HepG2 (cell line): ENCODE data around the gene NAP1L4. TPM values are rescaled to one million over a fixed set of nuclear protein-coding genes. Genes with fewer than 3 reads are reported as not detected.

Experiments used
- CBX5 ChIP-seq: sonication (generic); formaldehyde crosslinking; IDR thresholded peaks from 2 replicates; pipeline ENCODE4 v1.4.0; 2020; ENCODE audit warnings: missing genetic modification reagents, borderline replicate concordance
- CTCF ChIP-seq: sonication (generic); formaldehyde crosslinking; IDR thresholded peaks from 2 replicates; pipeline ENCODE4 v1.5.0; 2020; ENCODE audit warnings: mild to moderate bottlenecking, missing genetic modification reagents, moderate library complexity
- DZIP1 ChIP-seq: sonication (generic); formaldehyde crosslinking; IDR thresholded peaks from 2 replicates; pipeline ENCODE4 v1.5.0; 2020; ENCODE audit warnings: mild to moderate bottlenecking, missing genetic modification reagents
- E2F1 ChIP-seq: sonication (generic); formaldehyde crosslinking; IDR thresholded peaks from 2 replicates; pipeline ENCODE4 v1.5.0; 2020; ENCODE audit warnings: missing genetic modification reagents
- HDAC2 ChIP-seq: sonication (generic); formaldehyde crosslinking; IDR thresholded peaks from 2 replicates; pipeline ENCODE4 v1.4.0; 2020; ENCODE audit warnings: missing genetic modification reagents
- IRF2 ChIP-seq: IDR thresholded peaks from 2 replicates; pipeline ENCODE4 v1.6.1; 2018; ENCODE audit warnings: missing genetic modification reagents, missing compliant biosample characterization
- MXI1 ChIP-seq: IDR thresholded peaks from 3 replicates; pipeline ENCODE4 v1.6.1; 2012; ENCODE audit warnings: low read depth, low read length, inconsistent platforms, borderline replicate concordance
- PPARG ChIP-seq: conservative IDR thresholded peaks from 2 replicates; pipeline ENCODE4 v1.6.1; 2016; ENCODE audit warnings: missing biosample characterization, missing genetic modification reagents
- PRDM10 ChIP-seq: sonication (generic); formaldehyde crosslinking; IDR thresholded peaks from 2 replicates; pipeline ENCODE4 v1.4.0; 2020; ENCODE audit warnings: low read depth, missing genetic modification reagents
- PRMT3 ChIP-seq: sonication (generic); formaldehyde crosslinking; IDR thresholded peaks from 2 replicates; pipeline ENCODE4 v1.8.1; 2022; ENCODE audit warnings: low read depth, mild to moderate bottlenecking, moderate library complexity, missing genetic modification reagents, borderline replicate concordance
- PRPF4 ChIP-seq: fragments of 200-400 bp; formaldehyde crosslinking; IDR thresholded peaks from 2 replicates; pipeline ENCODE4 v1.6.1; 2016; ENCODE audit warnings: low read length, low read depth; ENCODE audit not compliant: poor library complexity, severe bottlenecking
- TOE1 ChIP-seq: sonication (generic); formaldehyde crosslinking; IDR thresholded peaks from 2 replicates; pipeline ENCODE4 v1.4.0; 2020; ENCODE audit warnings: mild to moderate bottlenecking, missing genetic modification reagents
- XRCC5 ChIP-seq: fragments of 200-400 bp; formaldehyde crosslinking; optimal IDR thresholded peaks from 2 replicates; pipeline ENCODE3; 2017; ENCODE audit warnings: mild to moderate bottlenecking, low read length
- ZNF180 ChIP-seq: sonication (generic); formaldehyde crosslinking; IDR thresholded peaks from 2 replicates; pipeline ENCODE4 v1.4.0; 2020; ENCODE audit warnings: low read depth, missing genetic modification reagents, borderline replicate concordance
- ZNF263 ChIP-seq: sonication (generic); formaldehyde crosslinking; IDR thresholded peaks from 2 replicates; pipeline ENCODE4 v1.4.0; 2020; ENCODE audit warnings: missing genetic modification reagents
- polyA plus RNA-seq, 8 experiments: library from polyadenylated mRNA; depleted of rRNA in 3 of 8; stranded (reverse) in 7 of 8; unstranded in 1 of 8; fragments of >200 nt; fragmentation: Illumina TruSeq in 4 of 8; extraction: Trizol in 4 of 8; gene quantifications; 2 replicates each; pipeline versions ENCODE4 v1.2.1 to v1.2.3, GENCODE V29; 2011 to 2016; ENCODE audit warnings: low read depth in 4 of 8, missing spikeins in 1 of 8, mixed read lengths in 1 of 8; ENCODE audit not compliant: insufficient read depth in 1 of 8
- total RNA-seq, 5 experiments: library from RNA; depleted of rRNA; stranded (reverse); fragments of >200 nt; fragmentation: Illumina TruSeq; extraction: Trizol; gene quantifications; 2 replicates each; pipeline ENCODE4 v1.2.3, GENCODE V29; 2016; ENCODE audit warnings: low read depth in 1 of 5
- TF ChIP-seq, protein P1 (sequence below): IDR thresholded peaks from 2 replicates; pipeline ENCODE4 v1.6.1; 2018; ENCODE audit warnings: missing genetic modification reagents, mild to moderate bottlenecking, missing compliant biosample characterization
- TF ChIP-seq, protein P2 (sequence below): sonication (generic); formaldehyde crosslinking; conservative IDR thresholded peaks from 2 replicates; pipeline ENCODE4 v1.8.0; 2022; ENCODE audit warnings: mild to moderate bottlenecking, moderate library complexity, missing genetic modification reagents

Gene NAP1L4
- total and polyA plus RNA-seq, 2 of the 13 experiments (the other 11 are each of a cell fraction or from before 2014, with no cell fraction given) = 64.0 to 186 TPM

DNA sequence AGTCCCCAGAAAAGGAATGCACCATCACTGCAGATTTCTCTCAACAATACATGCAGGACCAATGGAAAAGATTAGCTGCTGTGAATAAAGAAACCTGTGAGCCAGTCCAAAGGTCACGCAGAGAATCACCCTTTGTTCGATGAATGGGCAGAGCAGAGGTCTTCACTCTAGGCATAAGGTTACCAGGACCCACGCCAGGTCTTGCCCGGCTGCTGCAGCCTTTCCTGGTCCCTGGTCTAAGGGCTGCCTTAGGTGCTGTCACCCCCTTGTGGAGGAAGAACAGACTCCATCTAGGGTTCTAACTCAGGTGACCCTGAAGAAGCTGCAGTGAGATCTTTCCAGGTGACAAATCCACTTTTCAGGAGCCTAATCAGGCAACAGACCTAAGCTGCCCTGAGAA is 29.0 kb upstream of the NAP1L4 start (continued):
- TF ChIP-seq ZNF180 (CRISPR knock-in tag) (no peak), MXI1 (peak; percentile 63; the same call in 1 of the 3 replicates), PRPF4 (no peak), ZNF263 (no peak), TOE1 (no peak), PPARG (CRISPR knock-in tag) (peak; percentile 40; the same call in 1 of the 2 replicates), IRF2 (CRISPR knock-in tag) (0 out of 2 replicates have a peak, but pooled peaks have one; percentile 26), CTCF (CRISPR knock-in tag) (peak; percentile 90), DZIP1 (CRISPR knock-in tag) (no peak), HDAC2 (CRISPR knock-in tag) (peak; percentile 50; the same call in 1 of the 2 replicates), PRDM10 (CRISPR knock-in tag) (peak; percentile 79), CBX5 (CRISPR knock-in tag) (no peak), PRMT3 (CRISPR knock-in tag) (no peak), XRCC5 (peak; percentile 30), E2F1 (CRISPR knock-in tag) (no peak)
- TF ChIP-seq, protein P1, sequence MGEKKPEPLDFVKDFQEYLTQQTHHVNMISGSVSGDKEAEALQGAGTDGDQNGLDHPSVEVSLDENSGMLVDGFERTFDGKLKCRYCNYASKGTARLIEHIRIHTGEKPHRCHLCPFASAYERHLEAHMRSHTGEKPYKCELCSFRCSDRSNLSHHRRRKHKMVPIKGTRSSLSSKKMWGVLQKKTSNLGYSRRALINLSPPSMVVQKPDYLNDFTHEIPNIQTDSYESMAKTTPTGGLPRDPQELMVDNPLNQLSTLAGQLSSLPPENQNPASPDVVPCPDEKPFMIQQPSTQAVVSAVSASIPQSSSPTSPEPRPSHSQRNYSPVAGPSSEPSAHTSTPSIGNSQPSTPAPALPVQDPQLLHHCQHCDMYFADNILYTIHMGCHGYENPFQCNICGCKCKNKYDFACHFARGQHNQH (CRISPR knock-in tag) = peak; percentile 53; the same call in 1 of the 2 replicates
- TF ChIP-seq, protein P2, sequence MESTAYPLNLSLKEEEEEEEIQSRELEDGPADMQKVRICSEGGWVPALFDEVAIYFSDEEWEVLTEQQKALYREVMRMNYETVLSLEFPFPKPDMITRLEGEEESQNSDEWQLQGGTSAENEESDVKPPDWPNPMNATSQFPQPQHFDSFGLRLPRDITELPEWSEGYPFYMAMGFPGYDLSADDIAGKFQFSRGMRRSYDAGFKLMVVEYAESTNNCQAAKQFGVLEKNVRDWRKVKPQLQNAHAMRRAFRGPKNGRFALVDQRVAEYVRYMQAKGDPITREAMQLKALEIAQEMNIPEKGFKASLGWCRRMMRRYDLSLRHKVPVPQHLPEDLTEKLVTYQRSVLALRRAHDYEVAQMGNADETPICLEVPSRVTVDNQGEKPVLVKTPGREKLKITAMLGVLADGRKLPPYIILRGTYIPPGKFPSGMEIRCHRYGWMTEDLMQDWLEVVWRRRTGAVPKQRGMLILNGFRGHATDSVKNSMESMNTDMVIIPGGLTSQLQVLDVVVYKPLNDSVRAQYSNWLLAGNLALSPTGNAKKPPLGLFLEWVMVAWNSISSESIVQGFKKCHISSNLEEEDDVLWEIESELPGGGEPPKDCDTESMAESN (CRISPR knock-in tag) = no peak
